AG09309 (cell line): ENCODE data around the gene TECPR1.

Experiments used
- DNase-seq: peaks from one replicate; pipeline ENCODE4 v3.0.0-alpha.2; 2010; ENCODE audit warnings: low read depth
- H3K4me3 ChIP-seq: 2 replicates; pipeline ENCODE4 v1.5.1; 2011; ENCODE audit warnings: mild to moderate bottlenecking, low read depth, low read length, moderate library complexity; ENCODE audit not compliant: control insufficient read depth
- TF ChIP-seq, protein P1 (sequence below): IDR thresholded peaks from 2 replicates; pipeline ENCODE4 v1.5.1; 2011; ENCODE audit warnings: mild to moderate bottlenecking, low read depth, low read length, inconsistent platforms; ENCODE audit not compliant: insufficient read depth, control insufficient read depth; ENCODE audit errors: missing control alignments

TECPR1 gene

DNA sequence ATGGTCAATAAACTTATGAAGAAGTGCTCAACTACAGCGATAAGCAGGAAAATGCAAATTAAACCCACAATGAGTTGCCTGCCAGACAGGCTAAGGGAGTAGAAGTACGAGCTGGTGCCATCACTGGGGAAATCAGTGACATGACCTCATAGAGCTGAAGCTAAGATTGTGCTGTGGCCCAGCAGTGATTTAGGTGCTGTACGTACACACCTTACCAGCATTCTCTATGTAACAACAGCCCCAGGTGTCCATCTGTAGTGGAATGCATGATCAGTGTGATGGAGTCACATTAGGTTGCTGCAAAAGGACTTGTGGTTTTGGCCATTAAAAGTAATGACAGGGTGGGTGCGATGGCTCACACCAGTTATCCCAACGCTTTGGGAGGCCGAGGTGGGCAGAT, 5.7 kb upstream of the TECPR1 start:
- TF ChIP-seq, protein P1, sequence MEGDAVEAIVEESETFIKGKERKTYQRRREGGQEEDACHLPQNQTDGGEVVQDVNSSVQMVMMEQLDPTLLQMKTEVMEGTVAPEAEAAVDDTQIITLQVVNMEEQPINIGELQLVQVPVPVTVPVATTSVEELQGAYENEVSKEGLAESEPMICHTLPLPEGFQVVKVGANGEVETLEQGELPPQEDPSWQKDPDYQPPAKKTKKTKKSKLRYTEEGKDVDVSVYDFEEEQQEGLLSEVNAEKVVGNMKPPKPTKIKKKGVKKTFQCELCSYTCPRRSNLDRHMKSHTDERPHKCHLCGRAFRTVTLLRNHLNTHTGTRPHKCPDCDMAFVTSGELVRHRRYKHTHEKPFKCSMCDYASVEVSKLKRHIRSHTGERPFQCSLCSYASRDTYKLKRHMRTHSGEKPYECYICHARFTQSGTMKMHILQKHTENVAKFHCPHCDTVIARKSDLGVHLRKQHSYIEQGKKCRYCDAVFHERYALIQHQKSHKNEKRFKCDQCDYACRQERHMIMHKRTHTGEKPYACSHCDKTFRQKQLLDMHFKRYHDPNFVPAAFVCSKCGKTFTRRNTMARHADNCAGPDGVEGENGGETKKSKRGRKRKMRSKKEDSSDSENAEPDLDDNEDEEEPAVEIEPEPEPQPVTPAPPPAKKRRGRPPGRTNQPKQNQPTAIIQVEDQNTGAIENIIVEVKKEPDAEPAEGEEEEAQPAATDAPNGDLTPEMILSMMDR: no peak
- no peak overlapping the region for H3K4me3 ChIP-seq
- DNase-seq: no peak

DNA sequence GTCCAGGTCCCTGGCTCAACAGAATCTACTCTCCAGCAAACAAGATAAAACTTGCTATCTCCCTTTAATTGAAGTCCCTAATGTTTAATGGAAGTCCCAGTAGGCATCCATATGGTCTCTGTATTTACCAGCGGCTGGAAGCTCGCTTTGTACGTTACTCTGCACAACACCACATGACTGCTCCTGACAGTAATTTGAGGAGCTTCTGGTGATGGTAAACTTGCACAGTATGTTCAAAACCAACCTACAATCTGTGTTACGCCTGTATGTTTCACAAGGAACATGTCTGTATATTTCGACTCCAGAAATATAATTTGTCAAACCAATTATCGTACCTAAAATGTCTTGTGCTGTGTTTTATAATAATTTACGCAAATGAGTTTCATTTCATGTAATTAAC, 4.4 kb upstream of the TECPR1 start:
- DNase-seq: no peak
- no peak overlapping the region for H3K4me3 ChIP-seq
- TF ChIP-seq, protein P1: no peak

DNA sequence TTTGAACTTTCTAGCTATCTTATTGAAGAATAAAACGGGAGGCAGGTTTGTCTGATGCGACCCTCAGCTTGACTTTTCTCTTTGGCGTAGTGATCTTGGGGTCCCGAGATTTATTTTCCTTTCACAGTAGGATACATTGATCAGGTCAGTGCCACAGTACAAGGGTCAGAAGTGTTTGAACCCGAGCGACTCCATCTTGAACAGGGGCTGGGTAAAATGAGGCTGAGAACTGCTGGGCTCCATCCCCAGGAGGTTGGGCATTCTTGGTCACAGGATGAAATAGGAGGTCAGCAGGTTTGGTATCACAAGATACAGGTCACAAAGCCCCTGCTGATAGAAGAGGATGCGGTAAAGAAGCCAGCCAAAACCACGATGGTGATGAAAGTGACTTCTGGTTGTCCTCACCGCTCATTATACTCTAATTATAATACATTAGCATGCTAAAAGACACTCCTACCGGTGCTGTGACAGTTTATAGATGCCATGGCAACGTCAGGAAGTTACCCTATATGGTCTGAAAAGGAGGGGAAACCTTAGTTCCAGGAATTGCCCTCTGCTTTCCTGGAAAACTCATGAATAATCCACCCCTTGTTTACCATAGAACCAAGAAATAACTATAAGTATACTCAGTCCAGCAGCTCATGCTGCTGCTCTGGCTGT, 3.0 kb upstream of the TECPR1 start:
- DNase-seq: no peak
- TF ChIP-seq, protein P1: no peak

DNA sequence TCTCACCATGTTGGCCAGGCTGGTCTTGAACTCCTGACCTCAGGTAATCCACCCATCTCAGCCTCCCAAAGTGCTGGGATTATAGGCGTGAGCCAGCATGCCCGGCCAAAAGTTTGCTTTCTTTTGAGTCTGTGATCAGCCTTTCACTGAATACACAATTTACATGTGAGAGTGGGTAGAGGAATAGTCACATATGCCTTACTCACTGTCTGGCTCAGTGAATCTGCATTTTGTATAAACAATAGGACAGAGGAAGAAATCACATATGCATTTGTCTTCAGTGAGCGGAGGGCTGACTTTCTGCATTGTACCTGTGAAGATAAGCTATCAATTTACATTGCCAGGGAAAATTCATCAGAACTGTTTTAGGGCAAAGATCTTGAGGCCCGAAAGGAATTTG, 2.5 kb upstream of the TECPR1 start:
- TF ChIP-seq, protein P1: no peak
- DNase-seq: no peak
- no peak overlapping the region for H3K4me3 ChIP-seq

More for the DNA sequence above, 3.0 kb upstream of the TECPR1 start:
- no peak overlapping the region for H3K4me3 ChIP-seq

DNA sequence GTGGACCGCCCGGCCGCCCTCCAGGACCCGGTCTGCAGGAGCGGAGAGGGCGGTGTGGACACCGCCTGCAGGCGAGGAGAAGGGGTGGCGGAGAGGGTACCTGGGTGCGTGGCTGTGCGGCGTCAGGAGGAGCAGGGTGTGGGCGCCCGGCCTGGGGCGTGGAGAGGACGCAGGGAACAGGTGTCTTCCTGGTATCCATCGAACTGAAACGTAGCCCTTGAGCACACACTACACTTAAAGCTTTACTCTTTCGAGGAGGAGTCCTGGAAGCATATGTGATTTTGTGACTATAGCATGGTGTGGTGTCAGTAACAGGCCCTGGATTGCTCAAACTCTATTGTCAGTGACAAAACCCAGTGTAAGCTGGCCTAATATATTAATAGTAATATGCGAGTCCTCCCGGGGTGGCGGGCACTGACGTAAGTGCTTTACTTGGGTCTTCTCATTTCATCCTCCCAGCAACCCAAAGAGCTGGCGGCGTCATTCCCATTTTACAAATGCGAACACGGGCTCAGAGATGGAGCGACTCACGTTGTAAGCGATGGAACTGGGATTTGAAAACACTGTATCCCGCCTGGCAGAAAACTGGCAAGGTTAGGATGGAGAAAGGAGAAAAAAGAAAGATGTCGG, 508 bp upstream of the TECPR1 start:
- H3K4me3 ChIP-seq: peak overlapping the region; percentile 100
- no peak for DNase-seq
- TF ChIP-seq, protein P1: peak; percentile 7

DNA sequence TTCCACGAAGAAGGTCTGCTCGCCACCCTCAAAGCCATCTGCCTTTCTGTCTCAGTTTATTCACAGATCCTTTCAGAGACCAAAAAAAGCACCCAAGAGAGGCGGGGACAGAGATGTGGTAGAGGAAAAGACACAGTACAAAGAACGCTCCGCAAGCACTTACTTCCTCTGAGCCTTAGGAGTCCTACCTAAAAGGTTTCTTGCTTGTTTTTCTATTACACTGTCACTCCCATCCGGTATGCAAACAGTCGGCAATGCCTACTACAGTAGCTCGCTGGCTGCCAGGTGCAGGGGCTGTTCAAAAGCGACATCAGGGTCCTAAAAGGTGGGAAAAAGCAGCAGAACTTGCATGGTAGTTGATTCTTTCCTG, 816 bp downstream of the TECPR1 start:
- TF ChIP-seq, protein P1: no peak
- DNase-seq: no peak
- H3K4me3 ChIP-seq: peak overlapping the region; percentile 100
